H9 (cell line): Measurements from ENCODE around the gene LPIN2. TPM values are rescaled to one million over a fixed set of nuclear protein-coding genes. Genes with fewer than 3 reads are reported as not detected.
"Not testable (repeated sequence)": the region's sequence is repeated elsewhere in the genome, so short reads cannot be mapped to it uniquely, and the experiment has no call there.

Experiments
- DNase-seq: peaks from one replicate; pipeline ENCODE4 v3.0.0-alpha.2; 2017
- H2AFZ ChIP-seq: one replicate; pipeline ENCODE4 v1.6.1; 2013; ENCODE audit warnings: mild to moderate bottlenecking, low read length, control low read depth, moderate library complexity
- H2AK5ac ChIP-seq: 2 replicates; pipeline ENCODE4 v1.6.1; 2013; ENCODE audit warnings: low read length, control low read depth, mixed read lengths; ENCODE audit not compliant: insufficient read length
- H2BK120ac ChIP-seq: one replicate; pipeline ENCODE4 v1.6.1; 2013; ENCODE audit warnings: low read depth, mild to moderate bottlenecking, low read length, control low read depth, inconsistent platforms; ENCODE audit not compliant: poor library complexity, severe bottlenecking
- H2BK12ac ChIP-seq: 2 replicates; pipeline ENCODE4 v1.6.1; 2013; ENCODE audit warnings: low read length, control low read depth, mixed read lengths, low read depth; ENCODE audit not compliant: insufficient read length
- H2BK15ac ChIP-seq: 2 replicates; pipeline ENCODE4 v1.6.1; 2013; ENCODE audit warnings: low read depth, low read length, control low read depth
- H2BK20ac ChIP-seq: one replicate; pipeline ENCODE4 v1.6.1; 2013; ENCODE audit warnings: low read depth, mild to moderate bottlenecking, low read length, control low read depth, inconsistent platforms; ENCODE audit not compliant: poor library complexity, severe bottlenecking
- H2BK5ac ChIP-seq: 2 replicates; pipeline ENCODE4 v1.6.1; 2013; ENCODE audit warnings: low read length, control low read depth, mixed read lengths; ENCODE audit not compliant: insufficient read length
- H3K14ac ChIP-seq: 2 replicates; pipeline ENCODE4 v1.6.1; 2013; ENCODE audit warnings: low read length, control low read depth; ENCODE audit not compliant: insufficient read depth
- H3K18ac ChIP-seq: 2 replicates; pipeline ENCODE4 v1.6.1; 2013; ENCODE audit warnings: low read depth, mild to moderate bottlenecking, mixed read lengths, low read length, control low read depth; ENCODE audit not compliant: insufficient read length
- H3K23ac ChIP-seq: 2 replicates; pipeline ENCODE4 v1.6.1; 2013; ENCODE audit warnings: low read length, control low read depth, mixed read lengths, low read depth; ENCODE audit not compliant: insufficient read length
- H3K23me2 ChIP-seq: 2 replicates; pipeline ENCODE4 v1.6.1; 2013; ENCODE audit warnings: low read depth, mild to moderate bottlenecking, mixed read lengths, low read length, control low read depth; ENCODE audit not compliant: insufficient read length, poor library complexity, severe bottlenecking
- H3K27ac ChIP-seq: 2 replicates; pipeline ENCODE4 v1.5.1; 2013; ENCODE audit warnings: low read length, control low read depth, mixed read lengths, low read depth; ENCODE audit not compliant: insufficient read length
- H3K27me3 ChIP-seq: 2 replicates; pipeline ENCODE4 v1.6.1; 2013; ENCODE audit warnings: low read length, control low read depth, inconsistent platforms; ENCODE audit not compliant: insufficient read depth
- H3K4ac ChIP-seq: 2 replicates; pipeline ENCODE4 v1.6.1; 2013; ENCODE audit warnings: low read depth, mild to moderate bottlenecking, control low read depth, inconsistent platforms, low read length, moderate library complexity
- H3K4me1 ChIP-seq: 2 replicates; pipeline ENCODE4 v1.6.1; 2013; ENCODE audit warnings: low read length, control low read depth, inconsistent platforms; ENCODE audit not compliant: insufficient read depth
- H3K4me2 ChIP-seq: 2 replicates; pipeline ENCODE4 v1.6.1; 2013; ENCODE audit warnings: low read length, control low read depth, mixed read lengths; ENCODE audit not compliant: insufficient read length, insufficient read depth
- H3K56ac ChIP-seq: 2 replicates; pipeline ENCODE4 v1.6.1; 2013; ENCODE audit warnings: low read depth, mild to moderate bottlenecking, mixed read lengths, low read length, control low read depth; ENCODE audit not compliant: insufficient read length
- H3K79me1 ChIP-seq: 2 replicates; pipeline ENCODE4 v1.6.1; 2013; ENCODE audit warnings: low read depth, mild to moderate bottlenecking, moderate library complexity, low read length, control low read depth, inconsistent platforms; ENCODE audit not compliant: insufficient read depth, poor library complexity, severe bottlenecking
- H3K79me2 ChIP-seq: 2 replicates; pipeline ENCODE4 v1.6.1; 2013; ENCODE audit warnings: low read length, control low read depth, inconsistent platforms; ENCODE audit not compliant: insufficient read depth
- H3K9ac ChIP-seq: 2 replicates; pipeline ENCODE4 v1.6.1; 2013; ENCODE audit warnings: low read length, control low read depth, mixed read lengths; ENCODE audit not compliant: insufficient read length; ENCODE audit errors: extremely low read depth
- H3K9me3 ChIP-seq: one replicate; pipeline ENCODE4 v1.6.1; 2013; ENCODE audit warnings: low read depth, low read length, inconsistent platforms; ENCODE audit not compliant: control insufficient read depth
- H3T11ph ChIP-seq: one replicate; pipeline ENCODE4 v1.6.1; 2013; ENCODE audit warnings: mild to moderate bottlenecking, low read length, control low read depth, inconsistent platforms
- H4K20me1 ChIP-seq: one replicate; pipeline ENCODE4 v1.6.1; 2013; ENCODE audit not compliant: control insufficient read depth, insufficient read length, insufficient read depth
- H4K5ac ChIP-seq: 2 replicates; pipeline ENCODE4 v1.6.1; 2013; ENCODE audit warnings: low read depth, mild to moderate bottlenecking, mixed read lengths, low read length, control low read depth; ENCODE audit not compliant: insufficient read length
- H4K8ac ChIP-seq: replicated peaks from 2 replicates; pipeline ENCODE4 v1.6.1; 2013; ENCODE audit warnings: low read length, control low read depth, mixed read lengths, low read depth; ENCODE audit not compliant: insufficient read length
- H4K91ac ChIP-seq: 2 replicates; pipeline ENCODE4 v1.6.1; 2013; ENCODE audit warnings: low read depth, mild to moderate bottlenecking, moderate library complexity, mixed read lengths, low read length, control low read depth; ENCODE audit not compliant: insufficient read length
- H3K27ac Mint-ChIP-seq, 3 experiments: 2 replicates in 2 of 3; 3 replicates in 1 of 3; pipeline ENCODE4 v1.8.0; 2020 to 2021; ENCODE audit warnings: mixed read lengths in 3 of 3, mild to moderate bottlenecking in 1 of 3, moderate library complexity in 1 of 3
- H3K27me3 Mint-ChIP-seq: 2 replicates; pipeline ENCODE4 v1.8.0; 2021; ENCODE audit warnings: low read depth, mild to moderate bottlenecking, moderate library complexity, mixed read lengths
- H3K36me3 Mint-ChIP-seq, 3 experiments: 2 replicates in 2 of 3; 3 replicates in 1 of 3; pipeline ENCODE4 v1.8.0; 2020 to 2021; ENCODE audit warnings: low read depth in 3 of 3, mixed read lengths in 3 of 3; ENCODE audit not compliant: insufficient read depth in 1 of 3
- H3K4me1 Mint-ChIP-seq, 2 experiments: 2 replicates each; pipeline ENCODE4 v1.8.0; 2020; ENCODE audit warnings: mixed read lengths in 2 of 2
- H3K4me3 Mint-ChIP-seq, 2 experiments: 2 replicates in 1 of 2; 3 replicates in 1 of 2; pipeline ENCODE4 v1.8.0; 2020 to 2021; ENCODE audit warnings: mild to moderate bottlenecking in 2 of 2, mixed read lengths in 2 of 2, moderate library complexity in 1 of 2
- H3K9me3 Mint-ChIP-seq, 2 experiments: 2 replicates in 1 of 2; 3 replicates in 1 of 2; pipeline ENCODE4 v1.8.0; 2020; ENCODE audit warnings: mild to moderate bottlenecking in 2 of 2, mixed read lengths in 2 of 2, moderate library complexity in 1 of 2
- CTCF ChIP-seq: fragments of 200-600 bp; sonication (generic); conservative IDR thresholded peaks from 3 replicates; pipeline ENCODE4 v1.8.0; 2021; ENCODE audit warnings: antibody characterized with exemption, mild to moderate bottlenecking
- WGBS: extraction: QIAGEN DNeasy Blood & Tissue Kit; methylation state at CpG from one replicate; pipeline ENCODE4 v1.1.7; 2013; ENCODE audit warnings: missing lambda C conversion rate, low lambda C conversion rate, mixed read lengths; ENCODE audit not compliant: insufficient read length; ENCODE audit errors: extremely low coverage; 5-methylcytosine and 5-hydroxymethylcytosine counted together
- total RNA-seq: library from RNA; stranded (reverse); gene quantifications from 2 replicates; pipeline ENCODE4 v1.2.1, GENCODE V29; 2021

Gene LPIN2
- total RNA-seq, 1 experiment from 2014 or later: 9.2 TPM

DNA sequence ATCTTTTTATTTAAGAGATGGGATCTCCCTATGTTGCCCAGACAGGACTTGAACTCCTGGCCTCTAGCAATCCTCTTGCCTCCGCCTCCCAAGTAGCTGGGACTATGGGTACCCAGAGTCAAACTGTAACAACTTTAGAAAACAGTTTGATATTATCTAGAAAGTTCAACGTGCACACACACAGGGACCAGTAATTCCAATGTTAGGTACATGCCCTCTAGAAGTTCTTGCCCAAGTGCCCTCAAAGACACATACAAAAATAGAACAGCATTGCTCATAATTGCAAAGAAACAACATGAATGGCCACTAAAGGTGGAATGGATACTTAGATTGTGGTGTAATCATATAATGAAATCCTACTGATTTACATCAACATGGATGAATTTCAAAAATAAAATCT is 12.6 kb upstream of the LPIN2 start:
- Histone ChIP-seq H3K4me2 (no peak overlapping the region), H3K14ac (no peak overlapping the region), H3K79me2 (no peaks in the 10 kb centered on the region), H3K4me1 (no peaks in the 10 kb centered on the region), H3K27ac (no peak overlapping the region), H3K56ac (no peak overlapping the region), H3K79me1 (no peaks in the 10 kb centered on the region), H4K8ac (no peak overlapping the region), H3K23ac (no peak overlapping the region), H3K18ac (no peak overlapping the region), H2BK20ac (no peak overlapping the region), H2BK5ac (no peak overlapping the region), H2BK120ac (no peak overlapping the region), H3K4ac (no peak overlapping the region), H2AFZ (no peak overlapping the region), H3T11ph (no peak overlapping the region), H3K27me3 (no peaks in the 10 kb centered on the region), H3K23me2 (no peaks in the 10 kb centered on the region), H4K20me1 (no peaks in the 10 kb centered on the region), H4K91ac (no peak overlapping the region), H2BK15ac (no peak overlapping the region), H2AK5ac (no peak overlapping the region), H3K9ac (no peak overlapping the region), H3K9me3 (no peaks in the 10 kb centered on the region), H2BK12ac (no peak overlapping the region), H4K5ac (no peak overlapping the region)
- DNase-seq: no peak
- no CpG with 5 or more reads among the region's 2 CpGs for whole genome bisulfite sequencing
- no peaks in the 10 kb centered on the region for H3K36me3 Mint-ChIP-seq
- H3K4me1 Mint-ChIP-seq: peaks cover 8 to 21% of the 10 kb centered on the region in 2 experiments
- no peak overlapping the region for H3K27ac Mint-ChIP-seq
- no peak for TF ChIP-seq CTCF
- no peaks in the 10 kb centered on the region; the same call in 1 of the 2 replicates for H3K27me3 Mint-ChIP-seq
- no peak overlapping the region for H3K4me3 Mint-ChIP-seq
- H3K9me3 Mint-ChIP-seq: no peaks in the 10 kb centered on the region

GRCh38 chr18:3023603-3024002 is 10.7 kb upstream of the LPIN2 start:
- not testable (repeated sequence) for H2BK120ac ChIP-seq, H4K5ac ChIP-seq, H2AK5ac ChIP-seq, H3K27ac ChIP-seq, DNase-seq, H3K4me2 ChIP-seq, H3K27me3 Mint-ChIP-seq, H3K4ac ChIP-seq, H4K91ac ChIP-seq, H3K36me3 Mint-ChIP-seq, H3K14ac ChIP-seq, H3K79me2 ChIP-seq, H2AFZ ChIP-seq, H3K9me3 Mint-ChIP-seq, H3K4me3 Mint-ChIP-seq, H3K18ac ChIP-seq, H4K8ac ChIP-seq, H3K27ac Mint-ChIP-seq, H2BK20ac ChIP-seq, H3K9ac ChIP-seq, H3K56ac ChIP-seq, H3K27me3 ChIP-seq, H3K23ac ChIP-seq, H4K20me1 ChIP-seq, H3K9me3 ChIP-seq, H2BK5ac ChIP-seq, H3K23me2 ChIP-seq, H3T11ph ChIP-seq, H3K79me1 ChIP-seq, H2BK15ac ChIP-seq, H2BK12ac ChIP-seq, H3K4me1 ChIP-seq
- WGBS: no CpG with 5 or more reads among the region's 5 CpGs
- peaks cover 0 to 12% of the 10 kb centered on the region in 2 experiments; a peak in 2 of 4 replicates for H3K4me1 Mint-ChIP-seq
